Thyroid gland (tissue), 4 donors: Measurements from ENCODE around the gene MAPK8.

Experiments used
- POLR2A ChIP-seq, 2 donors: fragments of 450-650 bp; IDR thresholded peaks; one replicate each; pipeline ENCODE4 v1.6.1; 2017; ENCODE audit warnings: antibody characterized with exemption in 2 of 2, mild to moderate bottlenecking in 2 of 2, moderate library complexity in 1 of 2
- TF ChIP-seq, protein P1 (sequence below), 6 experiments: fragments of 200-600 bp in 3 of 6; fragments of 450-650 bp in 3 of 6; sonication (generic) in 3 of 6; IDR thresholded peaks; one replicate each; pipeline ENCODE4 v1.5.1; 2016 to 2019; ENCODE audit warnings: antibody characterized with exemption in 6 of 6, mild to moderate bottlenecking in 2 of 6, inconsistent platforms in 1 of 6, moderate library complexity in 1 of 6

DNA sequence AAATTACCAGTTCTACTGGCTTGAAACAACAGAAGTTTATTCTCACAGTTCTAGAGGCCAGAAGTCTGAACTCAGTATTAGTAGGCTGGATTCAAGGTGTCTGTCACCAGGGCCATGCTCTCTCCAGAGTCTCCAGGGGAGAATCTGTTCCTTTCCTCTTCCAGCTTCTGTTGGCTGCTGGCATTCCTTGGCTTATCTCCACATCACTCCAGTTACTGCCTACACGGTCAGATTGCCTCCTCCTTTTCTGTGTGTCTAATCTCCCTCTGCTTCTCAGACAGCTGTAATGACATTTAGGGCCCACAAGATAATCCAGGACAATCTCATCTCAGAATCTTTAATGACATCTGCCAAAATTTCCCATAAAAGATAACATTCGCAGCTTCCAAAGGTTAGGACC is 36.6 kb downstream of the MAPK8 start:
- TF ChIP-seq, protein P1, sequence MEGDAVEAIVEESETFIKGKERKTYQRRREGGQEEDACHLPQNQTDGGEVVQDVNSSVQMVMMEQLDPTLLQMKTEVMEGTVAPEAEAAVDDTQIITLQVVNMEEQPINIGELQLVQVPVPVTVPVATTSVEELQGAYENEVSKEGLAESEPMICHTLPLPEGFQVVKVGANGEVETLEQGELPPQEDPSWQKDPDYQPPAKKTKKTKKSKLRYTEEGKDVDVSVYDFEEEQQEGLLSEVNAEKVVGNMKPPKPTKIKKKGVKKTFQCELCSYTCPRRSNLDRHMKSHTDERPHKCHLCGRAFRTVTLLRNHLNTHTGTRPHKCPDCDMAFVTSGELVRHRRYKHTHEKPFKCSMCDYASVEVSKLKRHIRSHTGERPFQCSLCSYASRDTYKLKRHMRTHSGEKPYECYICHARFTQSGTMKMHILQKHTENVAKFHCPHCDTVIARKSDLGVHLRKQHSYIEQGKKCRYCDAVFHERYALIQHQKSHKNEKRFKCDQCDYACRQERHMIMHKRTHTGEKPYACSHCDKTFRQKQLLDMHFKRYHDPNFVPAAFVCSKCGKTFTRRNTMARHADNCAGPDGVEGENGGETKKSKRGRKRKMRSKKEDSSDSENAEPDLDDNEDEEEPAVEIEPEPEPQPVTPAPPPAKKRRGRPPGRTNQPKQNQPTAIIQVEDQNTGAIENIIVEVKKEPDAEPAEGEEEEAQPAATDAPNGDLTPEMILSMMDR (IDR thresholded peaks at IDR 0.05): no peak
- no peak for TF ChIP-seq POLR2A (IDR thresholded peaks at IDR 0.05)
